PFSK-1 (cell line): ENCODE results near the gene ZC3H13.

Experiments
- TAF1 ChIP-seq: IDR thresholded peaks from 2 replicates; pipeline ENCODE4 v1.6.1; 2012; ENCODE audit warnings: low read length, control low read depth, borderline replicate concordance; ENCODE audit not compliant: insufficient read depth
- TF ChIP-seq, protein P1 (sequence below), 2 experiments: IDR thresholded peaks; 2 replicates each; pipeline versions ENCODE4 v1.6.1 to v1.8.0; 2011 to 2012; ENCODE audit warnings: low read depth in 2 of 2, low read length in 2 of 2, control low read depth in 1 of 2, inconsistent platforms in 1 of 2, mild to moderate bottlenecking in 1 of 2, moderate library complexity in 1 of 2; ENCODE audit not compliant: insufficient read depth in 1 of 2

DNA sequence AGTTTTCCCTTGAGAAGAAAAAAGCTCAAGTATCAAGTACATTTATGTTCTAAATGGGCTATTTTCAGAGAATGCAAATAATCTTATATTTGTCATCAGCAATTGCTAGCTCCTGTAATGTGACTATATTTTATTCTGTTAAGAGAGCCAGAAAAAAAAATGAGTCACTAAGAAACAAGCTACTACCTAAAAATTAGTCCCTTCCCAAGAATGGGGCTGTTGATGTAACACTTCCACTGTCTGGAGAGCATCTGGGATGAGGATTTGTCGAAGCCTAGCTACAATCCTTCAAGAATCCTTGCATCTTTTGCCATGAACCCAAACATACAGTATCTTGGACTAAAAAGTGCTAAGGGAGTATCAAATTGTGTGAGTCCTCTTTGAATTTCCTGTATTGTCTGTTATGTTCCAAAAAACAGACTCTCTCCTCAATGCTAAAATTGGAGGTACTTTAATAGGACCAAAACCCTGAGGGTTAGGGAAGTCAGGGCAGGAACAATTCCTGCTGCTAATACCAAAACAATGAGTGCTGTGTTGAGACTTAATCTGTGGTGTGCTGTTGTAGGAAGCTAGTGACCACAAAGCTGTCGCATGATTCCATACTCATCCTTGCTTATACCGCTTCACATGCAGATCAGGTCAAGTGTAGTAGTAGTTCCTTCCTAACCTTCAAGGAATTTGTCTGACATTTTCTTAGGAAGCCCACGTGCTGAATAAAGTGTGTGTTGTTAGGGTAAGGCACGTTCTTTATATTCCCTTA lies 4.9 kb upstream of the ZC3H13 start:
- TF ChIP-seq, protein P1, sequence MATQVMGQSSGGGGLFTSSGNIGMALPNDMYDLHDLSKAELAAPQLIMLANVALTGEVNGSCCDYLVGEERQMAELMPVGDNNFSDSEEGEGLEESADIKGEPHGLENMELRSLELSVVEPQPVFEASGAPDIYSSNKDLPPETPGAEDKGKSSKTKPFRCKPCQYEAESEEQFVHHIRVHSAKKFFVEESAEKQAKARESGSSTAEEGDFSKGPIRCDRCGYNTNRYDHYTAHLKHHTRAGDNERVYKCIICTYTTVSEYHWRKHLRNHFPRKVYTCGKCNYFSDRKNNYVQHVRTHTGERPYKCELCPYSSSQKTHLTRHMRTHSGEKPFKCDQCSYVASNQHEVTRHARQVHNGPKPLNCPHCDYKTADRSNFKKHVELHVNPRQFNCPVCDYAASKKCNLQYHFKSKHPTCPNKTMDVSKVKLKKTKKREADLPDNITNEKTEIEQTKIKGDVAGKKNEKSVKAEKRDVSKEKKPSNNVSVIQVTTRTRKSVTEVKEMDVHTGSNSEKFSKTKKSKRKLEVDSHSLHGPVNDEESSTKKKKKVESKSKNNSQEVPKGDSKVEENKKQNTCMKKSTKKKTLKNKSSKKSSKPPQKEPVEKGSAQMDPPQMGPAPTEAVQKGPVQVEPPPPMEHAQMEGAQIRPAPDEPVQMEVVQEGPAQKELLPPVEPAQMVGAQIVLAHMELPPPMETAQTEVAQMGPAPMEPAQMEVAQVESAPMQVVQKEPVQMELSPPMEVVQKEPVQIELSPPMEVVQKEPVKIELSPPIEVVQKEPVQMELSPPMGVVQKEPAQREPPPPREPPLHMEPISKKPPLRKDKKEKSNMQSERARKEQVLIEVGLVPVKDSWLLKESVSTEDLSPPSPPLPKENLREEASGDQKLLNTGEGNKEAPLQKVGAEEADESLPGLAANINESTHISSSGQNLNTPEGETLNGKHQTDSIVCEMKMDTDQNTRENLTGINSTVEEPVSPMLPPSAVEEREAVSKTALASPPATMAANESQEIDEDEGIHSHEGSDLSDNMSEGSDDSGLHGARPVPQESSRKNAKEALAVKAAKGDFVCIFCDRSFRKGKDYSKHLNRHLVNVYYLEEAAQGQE (IDR thresholded peaks at IDR 0.05; ENCODE audit: insufficient read depth in 1 of 2, low read depth in 2 of 2, low read length in 2 of 2): no peak
- TF ChIP-seq TAF1: no peak
